ENCODE data around the gene GAST.

GRCh38 chr17:41672153-41672552 lies 40.0 kb upstream of the GAST start:
- TF ChIP-seq, protein P1, sequence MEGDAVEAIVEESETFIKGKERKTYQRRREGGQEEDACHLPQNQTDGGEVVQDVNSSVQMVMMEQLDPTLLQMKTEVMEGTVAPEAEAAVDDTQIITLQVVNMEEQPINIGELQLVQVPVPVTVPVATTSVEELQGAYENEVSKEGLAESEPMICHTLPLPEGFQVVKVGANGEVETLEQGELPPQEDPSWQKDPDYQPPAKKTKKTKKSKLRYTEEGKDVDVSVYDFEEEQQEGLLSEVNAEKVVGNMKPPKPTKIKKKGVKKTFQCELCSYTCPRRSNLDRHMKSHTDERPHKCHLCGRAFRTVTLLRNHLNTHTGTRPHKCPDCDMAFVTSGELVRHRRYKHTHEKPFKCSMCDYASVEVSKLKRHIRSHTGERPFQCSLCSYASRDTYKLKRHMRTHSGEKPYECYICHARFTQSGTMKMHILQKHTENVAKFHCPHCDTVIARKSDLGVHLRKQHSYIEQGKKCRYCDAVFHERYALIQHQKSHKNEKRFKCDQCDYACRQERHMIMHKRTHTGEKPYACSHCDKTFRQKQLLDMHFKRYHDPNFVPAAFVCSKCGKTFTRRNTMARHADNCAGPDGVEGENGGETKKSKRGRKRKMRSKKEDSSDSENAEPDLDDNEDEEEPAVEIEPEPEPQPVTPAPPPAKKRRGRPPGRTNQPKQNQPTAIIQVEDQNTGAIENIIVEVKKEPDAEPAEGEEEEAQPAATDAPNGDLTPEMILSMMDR (IDR thresholded peaks at IDR 0.05): no peak
- TF ChIP-seq POLR2A (IDR thresholded peaks at IDR 0.05): no peak
